T-helper 1 cell treated with Interleukin-12 subunit alpha and Interleukin-12 subunit beta and Interleukin-4 antibody, amounts not matched to agents 30 μg/mL and 1 μg/mL, for 36 hours (primary cell): Measurements from ENCODE around the gene SLC12A6.
"Not testable (repeated sequence)": the region's sequence is repeated elsewhere in the genome, so short reads cannot be mapped to it uniquely, and the experiment has no call there.

Source experiments
- H3K27ac Mint-ChIP-seq: one replicate; pipeline ENCODE4 v1.8.0; 2021; ENCODE audit warnings: mild to moderate bottlenecking, mixed read lengths
- H3K27me3 Mint-ChIP-seq: one replicate; pipeline ENCODE4 v1.8.0; 2021; ENCODE audit warnings: low read depth, mixed read lengths
- H3K36me3 Mint-ChIP-seq: one replicate; pipeline ENCODE4 v1.8.0; 2021; ENCODE audit warnings: low read depth, mixed read lengths
- H3K4me1 Mint-ChIP-seq: one replicate; pipeline ENCODE4 v1.8.0; 2021; ENCODE audit warnings: low read depth, mixed read lengths
- H3K4me3 Mint-ChIP-seq: one replicate; pipeline ENCODE4 v1.8.0; 2021; ENCODE audit warnings: mild to moderate bottlenecking, moderate library complexity, mixed read lengths
- H3K9me3 Mint-ChIP-seq: one replicate; pipeline ENCODE4 v1.8.0; 2021; ENCODE audit warnings: mixed read lengths

Gene SLC12A6

GRCh38 chr15:34364041-34364440, 26.5 kb upstream of the SLC12A6 start:
- Mint-ChIP-seq H3K36me3 (peaks cover 30% of the 10 kb centered on the region), H3K27ac (no peak overlapping the region), H3K4me3 (no peak overlapping the region), H3K27me3 (no peaks in the 10 kb centered on the region), H3K9me3 (no peaks in the 10 kb centered on the region), H3K4me1 (peaks cover 28% of the 10 kb centered on the region)

- H3K36me3 Mint-ChIP-seq: peaks cover 37% of the 10 kb centered on the region
- peak overlapping the region; percentile 10 for H3K27ac Mint-ChIP-seq
- peaks cover 20% of the 10 kb centered on the region for H3K4me1 Mint-ChIP-seq
- H3K27me3 Mint-ChIP-seq: no peaks in the 10 kb centered on the region
- H3K9me3 Mint-ChIP-seq: no peaks in the 10 kb centered on the region
- H3K4me3 Mint-ChIP-seq: no peak overlapping the region
These were observed 24.6 kb upstream of the SLC12A6 start for GRCh38 chr15:34362047-34362773.

GRCh38 chr15:34361278-34361677, 23.7 kb upstream of the SLC12A6 start:
- Mint-ChIP-seq H3K9me3 (no peaks in the 10 kb centered on the region), H3K27ac (no peak overlapping the region), H3K36me3 (peaks cover 37% of the 10 kb centered on the region), H3K27me3 (no peaks in the 10 kb centered on the region), H3K4me1 (peaks cover 20% of the 10 kb centered on the region), H3K4me3 (no peak overlapping the region)

- H3K4me3 Mint-ChIP-seq: no peak overlapping the region
- peaks cover 39% of the 10 kb centered on the region for H3K36me3 Mint-ChIP-seq
- peaks cover 13% of the 10 kb centered on the region for H3K4me1 Mint-ChIP-seq
- H3K27ac Mint-ChIP-seq: no peak overlapping the region
- no peaks in the 10 kb centered on the region for H3K9me3 Mint-ChIP-seq
- no peaks in the 10 kb centered on the region for H3K27me3 Mint-ChIP-seq
These were observed 22.7 kb upstream of the SLC12A6 start for GRCh38 chr15:34360298-34360697.

- no peak overlapping the region for H3K27ac Mint-ChIP-seq
- H3K9me3 Mint-ChIP-seq: no peaks in the 10 kb centered on the region
- no peak overlapping the region for H3K4me3 Mint-ChIP-seq
- H3K4me1 Mint-ChIP-seq: peaks cover 8% of the 10 kb centered on the region
- no peaks in the 10 kb centered on the region for H3K27me3 Mint-ChIP-seq
- H3K36me3 Mint-ChIP-seq: peaks cover 40% of the 10 kb centered on the region
These were observed 21.8 kb upstream of the SLC12A6 start for GRCh38 chr15:34359416-34359815.

- H3K27ac Mint-ChIP-seq: no peak overlapping the region
- H3K27me3 Mint-ChIP-seq: no peaks in the 10 kb centered on the region
- H3K9me3 Mint-ChIP-seq: no peaks in the 10 kb centered on the region
- H3K4me3 Mint-ChIP-seq: no peak overlapping the region
- H3K4me1 Mint-ChIP-seq: peaks cover 8% of the 10 kb centered on the region
- peaks cover 40% of the 10 kb centered on the region for H3K36me3 Mint-ChIP-seq
These were observed 21.4 kb upstream of the SLC12A6 start for GRCh38 chr15:34358948-34359347.

- Mint-ChIP-seq H3K9me3 (no peaks in the 10 kb centered on the region), H3K4me3 (no peak overlapping the region), H3K36me3 (peaks cover 40% of the 10 kb centered on the region), H3K4me1 (peaks cover 5% of the 10 kb centered on the region), H3K27ac (no peak overlapping the region), H3K27me3 (no peaks in the 10 kb centered on the region)
These were observed 20.8 kb upstream of the SLC12A6 start for GRCh38 chr15:34358367-34358766.

GRCh38 chr15:34357653-34358052, 20.1 kb upstream of the SLC12A6 start:
- Mint-ChIP-seq H3K27me3 (no peaks in the 10 kb centered on the region), H3K9me3 (no peaks in the 10 kb centered on the region), H3K4me3 (no peak overlapping the region), H3K4me1 (peaks cover 3% of the 10 kb centered on the region), H3K36me3 (peaks cover 35% of the 10 kb centered on the region), H3K27ac (no peak overlapping the region)

- no peaks in the 10 kb centered on the region for H3K27me3 Mint-ChIP-seq
- no peaks in the 10 kb centered on the region for H3K9me3 Mint-ChIP-seq
- no peak overlapping the region for H3K4me3 Mint-ChIP-seq
- no peak overlapping the region for H3K27ac Mint-ChIP-seq
- H3K4me1 Mint-ChIP-seq: peaks cover 2% of the 10 kb centered on the region
- H3K36me3 Mint-ChIP-seq: peaks cover 26% of the 10 kb centered on the region
These were observed 17.7 kb upstream of the SLC12A6 start for GRCh38 chr15:34355241-34355640.

- H3K27ac Mint-ChIP-seq: no peak overlapping the region
- H3K36me3 Mint-ChIP-seq: peaks cover 22% of the 10 kb centered on the region
- no peaks in the 10 kb centered on the region for H3K27me3 Mint-ChIP-seq
- H3K4me3 Mint-ChIP-seq: no peak overlapping the region
- H3K4me1 Mint-ChIP-seq: no peaks in the 10 kb centered on the region
- no peaks in the 10 kb centered on the region for H3K9me3 Mint-ChIP-seq
These were observed 16.7 kb upstream of the SLC12A6 start for GRCh38 chr15:34354286-34354685.

GRCh38 chr15:34353627-34354026, 16.0 kb upstream of the SLC12A6 start:
- peaks cover 17% of the 10 kb centered on the region for H3K36me3 Mint-ChIP-seq
- no peak overlapping the region for H3K27ac Mint-ChIP-seq
- no peak overlapping the region for H3K4me3 Mint-ChIP-seq
- no peaks in the 10 kb centered on the region for H3K4me1 Mint-ChIP-seq
- no peaks in the 10 kb centered on the region for H3K27me3 Mint-ChIP-seq
- no peaks in the 10 kb centered on the region for H3K9me3 Mint-ChIP-seq

GRCh38 chr15:34352996-34353395, 15.4 kb upstream of the SLC12A6 start:
- not testable (repeated sequence) for H3K4me3 Mint-ChIP-seq, H3K9me3 Mint-ChIP-seq, H3K27ac Mint-ChIP-seq, H3K27me3 Mint-ChIP-seq, H3K4me1 Mint-ChIP-seq
- H3K36me3 Mint-ChIP-seq: peaks cover 14% of the 10 kb centered on the region

GRCh38 chr15:34349769-34350168, 12.2 kb upstream of the SLC12A6 start:
- Mint-ChIP-seq H3K27me3 (no peaks in the 10 kb centered on the region), H3K4me1 (no peaks in the 10 kb centered on the region), H3K36me3 (peaks cover 6% of the 10 kb centered on the region), H3K27ac (no peak overlapping the region), H3K9me3 (no peaks in the 10 kb centered on the region), H3K4me3 (no peak overlapping the region)

GRCh38 chr15:34348735-34349300, 11.2 kb upstream of the SLC12A6 start:
- H3K4me1 Mint-ChIP-seq: no peaks in the 10 kb centered on the region
- H3K9me3 Mint-ChIP-seq: no peaks in the 10 kb centered on the region
- no peak overlapping the region for H3K27ac Mint-ChIP-seq
- H3K36me3 Mint-ChIP-seq: peaks cover 6% of the 10 kb centered on the region
- no peak overlapping the region for H3K4me3 Mint-ChIP-seq
- H3K27me3 Mint-ChIP-seq: no peaks in the 10 kb centered on the region

GRCh38 chr15:34347951-34348638, 10.5 kb upstream of the SLC12A6 start:
- H3K27ac Mint-ChIP-seq: no peak overlapping the region
- no peaks in the 10 kb centered on the region for H3K27me3 Mint-ChIP-seq
- no peaks in the 10 kb centered on the region for H3K9me3 Mint-ChIP-seq
- no peak overlapping the region for H3K4me3 Mint-ChIP-seq
- no peaks in the 10 kb centered on the region for H3K4me1 Mint-ChIP-seq
- peaks cover 6% of the 10 kb centered on the region for H3K36me3 Mint-ChIP-seq
